ENCODE data around the gene MRE11.

Gene MRE11

DNA sequence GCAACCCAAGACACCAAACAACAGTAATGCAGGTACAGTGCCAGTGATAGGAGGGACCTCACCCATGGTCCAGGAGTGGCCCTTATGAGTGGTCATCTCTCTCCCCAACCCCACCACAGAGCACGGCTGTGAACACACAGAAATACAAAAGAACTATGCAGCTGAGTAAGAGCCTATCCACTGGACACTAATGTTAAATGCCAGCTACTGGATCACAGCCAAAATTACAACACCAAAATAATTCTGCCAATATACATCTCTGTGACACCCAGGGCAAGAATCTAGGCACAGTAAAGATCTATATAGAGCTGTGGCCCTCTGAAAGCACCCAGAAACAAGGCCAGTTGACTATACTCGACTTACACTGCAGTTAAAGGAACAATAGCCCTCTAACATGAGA lies 69.6 kb downstream of the MRE11 start:
- H3K9ac ChIP-seq (ENCODE audit: low read depth, low read length), result no peak overlapping the region
- no peak overlapping the region for H3K4me3 ChIP-seq (ENCODE audit: low read depth, low read length)
- no peaks in the 10 kb centered on the region for H3K27me3 ChIP-seq (ENCODE audit: control insufficient read depth, insufficient read depth, low read length)
- H3K27ac ChIP-seq (ENCODE audit: low read depth, low read length), result no peak overlapping the region
- peaks cover 13% of the 10 kb centered on the region; the same call in 1 of the 2 replicates for H3K4me1 ChIP-seq (ENCODE audit: control insufficient read depth, insufficient read depth, low read length)
- no peaks in the 10 kb centered on the region for H3K9me3 ChIP-seq (ENCODE audit: control insufficient read depth, insufficient read depth, low read length)
- H3K36me3 ChIP-seq (ENCODE audit: control insufficient read depth, insufficient read depth, low read length), result peaks cover 27% of the 10 kb centered on the region

- Histone ChIP-seq H3K9ac (ENCODE audit: low read depth, low read length) (no peak overlapping the region), H3K27ac (ENCODE audit: low read depth, low read length) (no peak overlapping the region), H3K27me3 (ENCODE audit: control insufficient read depth, insufficient read depth, low read length) (no peaks in the 10 kb centered on the region), H3K4me1 (ENCODE audit: control insufficient read depth, insufficient read depth, low read length) (peaks cover 13% of the 10 kb centered on the region; the same call in 1 of the 2 replicates), H3K4me3 (ENCODE audit: low read depth, low read length) (no peak overlapping the region), H3K36me3 (ENCODE audit: control insufficient read depth, insufficient read depth, low read length) (peaks cover 23% of the 10 kb centered on the region), H3K9me3 (ENCODE audit: control insufficient read depth, insufficient read depth, low read length) (no peaks in the 10 kb centered on the region)
Observed at GRCh38 chr11:94423507-94423906, 70.1 kb downstream of the MRE11 start.

- no peak overlapping the region for H3K9ac ChIP-seq (ENCODE audit: low read depth, low read length)
- no peak overlapping the region for H3K27ac ChIP-seq (ENCODE audit: low read depth, low read length)
- no peaks in the 10 kb centered on the region for H3K27me3 ChIP-seq (ENCODE audit: control insufficient read depth, insufficient read depth, low read length)
- peaks cover 29% of the 10 kb centered on the region for H3K36me3 ChIP-seq (ENCODE audit: control insufficient read depth, insufficient read depth, low read length)
- no peaks in the 10 kb centered on the region for H3K4me1 ChIP-seq (ENCODE audit: control insufficient read depth, insufficient read depth, low read length)
- no peak overlapping the region for H3K4me3 ChIP-seq (ENCODE audit: low read depth, low read length)
- H3K9me3 ChIP-seq (ENCODE audit: control insufficient read depth, insufficient read depth, low read length), result no peaks in the 10 kb centered on the region
Observed at GRCh38 chr11:94418123-94418765, 75.4 kb downstream of the MRE11 start.

- H3K9me3 ChIP-seq (ENCODE audit: control insufficient read depth, insufficient read depth, low read length), result no peaks in the 10 kb centered on the region
- no peak overlapping the region for H3K9ac ChIP-seq (ENCODE audit: low read depth, low read length)
- H3K4me3 ChIP-seq (ENCODE audit: low read depth, low read length), result no peak overlapping the region
- no peaks in the 10 kb centered on the region for H3K27me3 ChIP-seq (ENCODE audit: control insufficient read depth, insufficient read depth, low read length)
- H3K4me1 ChIP-seq (ENCODE audit: control insufficient read depth, insufficient read depth, low read length), result no peaks in the 10 kb centered on the region
- no peak overlapping the region for H3K27ac ChIP-seq (ENCODE audit: low read depth, low read length)
- H3K36me3 ChIP-seq (ENCODE audit: control insufficient read depth, insufficient read depth, low read length), result peaks cover 29% of the 10 kb centered on the region
Observed at GRCh38 chr11:94417386-94417987, 76.2 kb downstream of the MRE11 start.

DNA sequence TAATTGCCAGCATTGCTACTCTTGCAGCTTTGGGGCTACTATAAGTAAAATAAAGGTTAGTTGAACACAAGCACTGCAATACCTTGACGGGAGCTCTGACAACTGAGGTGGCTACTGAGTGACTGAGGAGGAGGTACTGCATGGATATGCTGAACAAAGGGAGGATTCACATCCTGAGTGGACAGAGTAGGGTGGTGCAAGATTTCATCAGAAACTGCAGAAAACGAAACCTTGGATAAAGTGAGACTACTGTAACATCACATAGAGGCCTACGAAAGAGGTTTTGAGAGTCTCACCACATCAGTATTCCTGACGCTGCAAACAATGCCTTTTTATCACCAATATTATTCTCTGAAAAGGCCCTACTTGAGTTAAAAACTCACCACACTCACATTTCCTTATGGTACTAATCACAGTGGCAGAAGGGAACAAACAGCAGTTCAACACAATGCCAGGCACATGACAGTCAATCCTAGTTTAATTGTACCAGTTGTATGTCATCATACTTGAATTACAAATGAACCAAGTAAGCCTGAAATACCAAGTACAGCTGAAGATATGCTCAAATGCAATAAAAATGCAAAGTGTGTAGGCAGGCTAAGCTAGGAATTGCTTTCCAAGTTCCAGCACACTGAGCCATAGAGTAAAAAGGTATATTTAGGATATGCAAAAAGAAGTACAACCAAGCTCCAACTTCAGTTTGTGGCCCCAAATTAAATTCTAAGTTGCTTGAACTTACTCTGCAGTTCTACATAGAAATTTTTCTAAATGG lies 88.4 kb downstream of the MRE11 start:
- Histone ChIP-seq H3K4me1 (ENCODE audit: control insufficient read depth, insufficient read depth, low read length) (peaks cover 4% of the 10 kb centered on the region; the same call in 1 of the 2 replicates), H3K27me3 (ENCODE audit: control insufficient read depth, insufficient read depth, low read length) (peaks cover 24% of the 10 kb centered on the region), H3K9ac (ENCODE audit: low read depth, low read length) (no peak overlapping the region), H3K9me3 (ENCODE audit: control insufficient read depth, insufficient read depth, low read length) (no peaks in the 10 kb centered on the region), H3K4me3 (ENCODE audit: low read depth, low read length) (no peak overlapping the region), H3K27ac (ENCODE audit: low read depth, low read length) (no peak overlapping the region), H3K36me3 (ENCODE audit: control insufficient read depth, insufficient read depth, low read length) (no peaks in the 10 kb centered on the region)

GRCh38 chr11:94402355-94402754 lies 91.3 kb downstream of the MRE11 start:
- Histone ChIP-seq H3K9me3 (ENCODE audit: control insufficient read depth, insufficient read depth, low read length) (no peaks in the 10 kb centered on the region), H3K4me1 (ENCODE audit: control insufficient read depth, insufficient read depth, low read length) (peaks cover 4% of the 10 kb centered on the region; the same call in 1 of the 2 replicates), H3K36me3 (ENCODE audit: control insufficient read depth, insufficient read depth, low read length) (no peaks in the 10 kb centered on the region), H3K9ac (ENCODE audit: low read depth, low read length) (no peak overlapping the region), H3K27ac (ENCODE audit: low read depth, low read length) (no peak overlapping the region), H3K27me3 (ENCODE audit: control insufficient read depth, insufficient read depth, low read length) (peaks cover 39% of the 10 kb centered on the region), H3K4me3 (ENCODE audit: low read depth, low read length) (no peak overlapping the region)

GRCh38 chr11:94401773-94402265 lies 91.8 kb downstream of the MRE11 start:
- Histone ChIP-seq H3K27ac (ENCODE audit: low read depth, low read length) (no peak overlapping the region), H3K4me3 (ENCODE audit: low read depth, low read length) (peak overlapping the region; percentile 66), H3K27me3 (ENCODE audit: control insufficient read depth, insufficient read depth, low read length) (peaks cover 39% of the 10 kb centered on the region), H3K9ac (ENCODE audit: low read depth, low read length) (no peak overlapping the region), H3K4me1 (ENCODE audit: control insufficient read depth, insufficient read depth, low read length) (peaks cover 4% of the 10 kb centered on the region; the same call in 1 of the 2 replicates), H3K36me3 (ENCODE audit: control insufficient read depth, insufficient read depth, low read length) (no peaks in the 10 kb centered on the region), H3K9me3 (ENCODE audit: control insufficient read depth, insufficient read depth, low read length) (no peaks in the 10 kb centered on the region)

- Histone ChIP-seq H3K36me3 (ENCODE audit: control insufficient read depth, insufficient read depth, low read length) (no peaks in the 10 kb centered on the region), H3K9me3 (ENCODE audit: control insufficient read depth, insufficient read depth, low read length) (no peaks in the 10 kb centered on the region), H3K27ac (ENCODE audit: low read depth, low read length) (no peak within 1 kb of the TSS), H3K27me3 (ENCODE audit: control insufficient read depth, insufficient read depth, low read length) (peaks cover 39% of the 10 kb centered on the region), H3K4me3 (ENCODE audit: low read depth, low read length) (peak within 1 kb of the TSS; percentile 66), H3K4me1 (ENCODE audit: control insufficient read depth, insufficient read depth, low read length) (peaks cover 4% of the 10 kb centered on the region; the same call in 1 of the 2 replicates), H3K9ac (ENCODE audit: low read depth, low read length) (no peak within 1 kb of the TSS)
Observed at GRCh38 chr11:94400839-94401772, 92.5 kb downstream of the MRE11 start, which contains the start of gene GPR83. TSS of gene GPR83 (minus strand) at chr11:94401419. CDS start at chr11:94401247, 172 bp downstream.

DNA sequence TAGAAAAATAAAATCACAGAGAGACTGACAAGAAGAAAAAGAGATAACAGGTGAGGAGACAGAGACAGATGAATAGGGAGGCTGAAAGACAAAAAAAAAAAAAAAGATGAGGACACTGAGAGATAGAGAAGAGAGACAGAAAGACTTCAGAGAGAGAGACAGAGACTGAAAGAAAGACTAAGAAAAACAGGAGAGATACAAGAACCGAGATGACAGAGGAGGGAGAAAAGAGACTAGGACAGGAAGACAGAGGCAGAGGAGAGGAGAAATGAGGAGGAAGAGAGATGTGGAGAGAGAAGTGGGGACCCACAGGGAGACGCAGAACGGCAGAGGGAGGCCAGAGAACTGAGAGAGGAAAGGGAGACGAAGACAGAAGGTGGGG lies 93.2 kb downstream of the MRE11 start:
- peak overlapping the region; percentile 66 for H3K4me3 ChIP-seq (ENCODE audit: low read depth, low read length)

GRCh38 chr11:94400050-94400449 lies 93.6 kb downstream of the MRE11 start:
- no peak overlapping the region for H3K4me3 ChIP-seq (ENCODE audit: low read depth, low read length)

More for the DNA sequence above, 93.2 kb downstream of the MRE11 start:
- Histone ChIP-seq H3K27ac (ENCODE audit: low read depth, low read length) (no peak overlapping the region), H3K9me3 (ENCODE audit: control insufficient read depth, insufficient read depth, low read length) (no peaks in the 10 kb centered on the region), H3K4me1 (ENCODE audit: control insufficient read depth, insufficient read depth, low read length) (peaks cover 4% of the 10 kb centered on the region; the same call in 1 of the 2 replicates), H3K27me3 (ENCODE audit: control insufficient read depth, insufficient read depth, low read length) (peaks cover 39% of the 10 kb centered on the region), H3K9ac (ENCODE audit: low read depth, low read length) (no peak overlapping the region), H3K36me3 (ENCODE audit: control insufficient read depth, insufficient read depth, low read length) (no peaks in the 10 kb centered on the region)

More at GRCh38 chr11:94400050-94400449, 93.6 kb downstream of the MRE11 start:
- Histone ChIP-seq H3K27ac (ENCODE audit: low read depth, low read length) (no peak overlapping the region), H3K9me3 (ENCODE audit: control insufficient read depth, insufficient read depth, low read length) (no peaks in the 10 kb centered on the region), H3K27me3 (ENCODE audit: control insufficient read depth, insufficient read depth, low read length) (peaks cover 39% of the 10 kb centered on the region), H3K36me3 (ENCODE audit: control insufficient read depth, insufficient read depth, low read length) (no peaks in the 10 kb centered on the region), H3K4me1 (ENCODE audit: control insufficient read depth, insufficient read depth, low read length) (peaks cover 4% of the 10 kb centered on the region; the same call in 1 of the 2 replicates), H3K9ac (ENCODE audit: low read depth, low read length) (no peak overlapping the region)
